Osteoblast (primary cell): ENCODE data around the gene CHD3. TPM values are rescaled to one million over a fixed set of nuclear protein-coding genes. Genes with fewer than 3 reads are reported as not detected.
A peak's percentile ranks its signal among the peaks of the same experiment; 100 is the strongest.
"Not testable (repeated sequence)": the region's sequence is repeated elsewhere in the genome, so short reads cannot be mapped to it uniquely, and the experiment has no call there.

ENCODE experiments used
- DNase-seq: peaks from one replicate; pipeline ENCODE4 v3.0.0; 2011; ENCODE audit warnings: low spot score, mixed read lengths; ENCODE audit not compliant: insufficient read length; ENCODE audit errors: missing footprints
- H2AFZ ChIP-seq: 2 replicates; pipeline ENCODE4 v1.6.0; 2011; ENCODE audit warnings: mild to moderate bottlenecking, low read length
- H3K27ac ChIP-seq: 2 replicates; pipeline ENCODE4 v1.5.1; 2011; ENCODE audit warnings: mild to moderate bottlenecking, low read depth, low read length, moderate library complexity
- H3K27me3 ChIP-seq: 2 replicates; pipeline ENCODE4 v1.6.0; 2012; ENCODE audit warnings: mild to moderate bottlenecking, control low read depth, inconsistent platforms, low read length, moderate library complexity; ENCODE audit not compliant: insufficient read depth
- H3K36me3 ChIP-seq: 2 replicates; pipeline ENCODE4 v1.5.1; 2011; ENCODE audit warnings: mild to moderate bottlenecking, low read length, control low read depth, moderate library complexity; ENCODE audit not compliant: insufficient read depth
- H3K4me1 ChIP-seq: 2 replicates; pipeline ENCODE4 v1.5.1; 2011; ENCODE audit warnings: mild to moderate bottlenecking, low read length, control low read depth, moderate library complexity; ENCODE audit not compliant: insufficient read depth
- H3K4me2 ChIP-seq: 2 replicates; pipeline ENCODE4 v1.6.0; 2011; ENCODE audit warnings: mild to moderate bottlenecking, low read length; ENCODE audit not compliant: insufficient read depth
- H3K4me3 ChIP-seq: fragments of 200-600 bp; sonication (generic); 3 replicates; pipeline ENCODE4 v1.5.1; 2012; ENCODE audit warnings: mild to moderate bottlenecking, low read length, inconsistent platforms; ENCODE audit not compliant: insufficient read depth
- H3K79me2 ChIP-seq: 2 replicates; pipeline ENCODE4 v1.6.0; 2012; ENCODE audit warnings: mild to moderate bottlenecking, low read length, control low read depth, inconsistent platforms; ENCODE audit not compliant: insufficient read depth
- H3K9me3 ChIP-seq: 2 replicates; pipeline ENCODE4 v1.5.1; 2011; ENCODE audit warnings: low read depth, low read length, control low read depth
- H4K20me1 ChIP-seq: 2 replicates; pipeline ENCODE4 v1.6.0; 2012; ENCODE audit warnings: mild to moderate bottlenecking, low read length, control low read depth; ENCODE audit not compliant: insufficient read depth
- total RNA-seq: library from RNA; depleted of rRNA; stranded (reverse); fragments of >200 nt; gene quantifications from 2 replicates; pipeline ENCODE4 v1.2.3, GENCODE V29; 2012
- TF ChIP-seq, protein P1 (sequence below): IDR thresholded peaks from 2 replicates; pipeline ENCODE4 v1.5.1; 2011; ENCODE audit warnings: mild to moderate bottlenecking, low read depth, low read length, moderate library complexity; ENCODE audit errors: extremely low read depth

CHD3 gene
- total RNA-seq, 1 donor, result 97.0 TPM

DNA sequence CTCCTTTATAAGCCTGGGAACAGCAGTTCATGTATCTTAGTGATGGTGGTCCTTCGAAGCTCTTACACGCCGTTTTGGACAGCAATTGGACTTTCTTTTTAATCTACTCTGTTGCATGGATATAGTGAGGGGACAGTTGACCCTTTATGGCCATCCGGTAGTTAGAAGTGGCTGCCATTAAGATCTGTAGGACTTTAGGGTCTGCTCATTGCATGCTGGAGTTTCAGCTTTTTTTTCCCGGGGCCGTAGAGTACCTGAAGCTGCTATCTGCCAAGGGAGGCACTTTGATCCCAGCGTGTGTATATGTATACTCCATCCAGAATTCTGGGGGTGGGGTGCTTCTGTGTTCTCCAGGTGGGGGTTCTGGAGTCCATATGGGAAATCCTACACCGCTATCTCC is 29.6 kb upstream of the CHD3 start:
- DNase-seq, result no peak
- Histone ChIP-seq H3K36me3 (peaks cover 7% of the 10 kb centered on the region), H3K27ac (peak overlapping the region; percentile 86), H2AFZ (peak overlapping the region; percentile 95), H3K4me2 (peak overlapping the region; percentile 83), H4K20me1 (peaks cover 10% of the 10 kb centered on the region), H3K9me3 (no peaks in the 10 kb centered on the region), H3K27me3 (no peaks in the 10 kb centered on the region), H3K4me1 (peaks cover 29% of the 10 kb centered on the region), H3K4me3 (peak overlapping the region; percentile 83), H3K79me2 (peaks cover 30% of the 10 kb centered on the region)
- TF ChIP-seq, protein P1, sequence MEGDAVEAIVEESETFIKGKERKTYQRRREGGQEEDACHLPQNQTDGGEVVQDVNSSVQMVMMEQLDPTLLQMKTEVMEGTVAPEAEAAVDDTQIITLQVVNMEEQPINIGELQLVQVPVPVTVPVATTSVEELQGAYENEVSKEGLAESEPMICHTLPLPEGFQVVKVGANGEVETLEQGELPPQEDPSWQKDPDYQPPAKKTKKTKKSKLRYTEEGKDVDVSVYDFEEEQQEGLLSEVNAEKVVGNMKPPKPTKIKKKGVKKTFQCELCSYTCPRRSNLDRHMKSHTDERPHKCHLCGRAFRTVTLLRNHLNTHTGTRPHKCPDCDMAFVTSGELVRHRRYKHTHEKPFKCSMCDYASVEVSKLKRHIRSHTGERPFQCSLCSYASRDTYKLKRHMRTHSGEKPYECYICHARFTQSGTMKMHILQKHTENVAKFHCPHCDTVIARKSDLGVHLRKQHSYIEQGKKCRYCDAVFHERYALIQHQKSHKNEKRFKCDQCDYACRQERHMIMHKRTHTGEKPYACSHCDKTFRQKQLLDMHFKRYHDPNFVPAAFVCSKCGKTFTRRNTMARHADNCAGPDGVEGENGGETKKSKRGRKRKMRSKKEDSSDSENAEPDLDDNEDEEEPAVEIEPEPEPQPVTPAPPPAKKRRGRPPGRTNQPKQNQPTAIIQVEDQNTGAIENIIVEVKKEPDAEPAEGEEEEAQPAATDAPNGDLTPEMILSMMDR, result no peak

DNA sequence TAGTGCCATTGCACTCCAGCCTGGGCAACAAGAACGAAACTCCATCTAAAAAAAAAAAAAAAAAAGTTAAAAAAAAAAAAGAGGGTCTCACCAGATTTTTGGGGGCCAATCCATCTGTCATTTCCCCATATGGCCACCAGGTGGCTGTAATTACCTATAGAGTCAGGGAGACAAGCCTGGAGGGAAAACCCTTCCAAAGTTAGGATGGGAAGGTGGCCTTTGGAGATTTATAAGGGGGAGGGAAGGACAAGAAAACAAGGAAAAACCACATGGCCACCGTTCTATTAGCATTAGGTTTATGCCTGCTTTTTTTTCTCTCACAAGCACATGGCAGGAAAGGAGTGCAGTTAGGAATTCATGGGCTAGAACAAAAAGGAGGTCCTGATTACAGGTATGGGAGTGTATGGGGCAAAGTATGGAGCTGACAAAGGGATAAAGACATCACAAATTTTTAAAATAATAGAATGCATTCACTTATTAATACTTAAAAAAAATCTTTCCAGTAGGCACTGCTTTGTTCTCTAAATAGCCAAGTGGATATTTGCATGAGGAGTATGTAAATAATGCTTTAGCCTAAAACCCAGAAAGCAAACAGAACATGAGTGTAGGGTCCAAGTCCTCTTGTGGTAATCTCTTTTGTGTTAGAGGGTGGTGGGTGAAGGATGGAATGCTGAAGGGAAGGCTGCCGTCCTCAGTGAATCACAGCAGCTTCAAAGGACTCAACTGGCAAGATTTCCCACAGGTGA is 25.7 kb upstream of the CHD3 start:
- Histone ChIP-seq H3K9me3 (no peaks in the 10 kb centered on the region), H3K79me2 (peaks cover 30% of the 10 kb centered on the region), H3K4me2 (no peak overlapping the region), H4K20me1 (peaks cover 3% of the 10 kb centered on the region), H3K4me3 (no peak overlapping the region), H3K27ac (no peak overlapping the region), H3K4me1 (peaks cover 9% of the 10 kb centered on the region), H3K36me3 (peaks cover 15% of the 10 kb centered on the region), H3K27me3 (no peaks in the 10 kb centered on the region), H2AFZ (no peak overlapping the region)
- peak; percentile 84 for DNase-seq
- TF ChIP-seq, protein P1, result peak; percentile 63

DNA sequence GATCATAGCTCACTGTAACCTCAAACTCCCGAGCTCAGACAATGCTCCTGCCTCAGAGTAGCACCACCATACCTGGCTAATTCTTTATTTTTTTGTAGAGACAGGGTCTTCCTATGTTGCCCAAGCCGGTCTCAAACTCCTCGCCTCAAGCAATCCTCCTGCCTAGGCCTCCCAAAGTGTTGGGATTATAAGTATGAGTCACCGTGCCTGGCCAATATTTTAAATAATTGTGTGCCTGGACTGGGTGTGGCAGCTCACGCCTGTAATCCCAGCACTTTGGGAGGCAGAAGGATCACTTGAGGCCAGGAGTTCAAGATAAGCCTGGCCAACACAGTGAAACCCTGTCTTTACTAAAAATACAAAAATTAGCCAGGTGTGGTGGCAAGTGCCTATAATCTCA is 24.2 kb upstream of the CHD3 start:
- H3K4me3 ChIP-seq, H2AFZ ChIP-seq, H3K27me3 ChIP-seq, DNase-seq, H3K9me3 ChIP-seq, H3K27ac ChIP-seq, H3K4me1 ChIP-seq, H3K4me2 ChIP-seq, H4K20me1 ChIP-seq: not testable (repeated sequence)
- Histone ChIP-seq H3K36me3 (peaks cover 15% of the 10 kb centered on the region), H3K79me2 (peaks cover 16% of the 10 kb centered on the region)

DNA sequence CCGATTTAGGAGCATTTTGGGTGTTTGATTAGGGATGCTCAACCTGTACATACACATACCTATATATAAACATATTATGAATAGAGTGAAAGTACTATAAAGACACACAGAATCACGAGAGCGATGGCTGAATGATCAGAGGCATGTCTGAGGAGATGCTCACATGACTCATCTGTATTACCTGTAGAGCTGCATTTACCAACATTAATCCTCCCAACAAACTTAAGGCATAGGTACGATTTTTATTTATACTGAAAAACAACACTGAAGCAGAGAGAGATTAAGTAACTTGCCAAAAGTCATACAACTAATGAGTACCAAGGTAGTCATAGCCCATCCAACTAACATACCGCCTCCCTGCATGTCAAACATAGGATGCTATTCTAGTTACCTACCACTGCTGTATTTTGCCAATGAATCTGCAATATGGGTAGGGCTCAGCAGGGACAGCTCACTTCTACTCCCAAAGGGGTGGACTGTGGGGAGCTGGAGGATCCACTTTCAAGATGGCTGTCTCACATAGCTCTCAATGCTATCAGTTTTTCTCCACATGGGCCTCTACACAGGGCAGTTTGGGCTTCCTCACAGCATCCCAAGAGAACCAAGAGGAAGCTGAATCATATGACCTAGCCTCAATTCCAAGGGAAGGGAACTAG is 23.5 kb upstream of the CHD3 start:
- Histone ChIP-seq H2AFZ (no peak overlapping the region), H3K79me2 (peaks cover 11% of the 10 kb centered on the region), H3K4me2 (no peak overlapping the region), H3K36me3 (peaks cover 11% of the 10 kb centered on the region), H4K20me1 (peaks cover 3% of the 10 kb centered on the region), H3K27me3 (no peaks in the 10 kb centered on the region), H3K4me3 (no peak overlapping the region), H3K27ac (no peak overlapping the region), H3K4me1 (no peaks in the 10 kb centered on the region), H3K9me3 (no peaks in the 10 kb centered on the region)
- TF ChIP-seq, protein P1, result no peak
- no peak for DNase-seq
